ENCODE measurements around the gene IGLL5.

IGLL5 gene

GRCh38 chr22:22887621-22888503, at the start of gene IGLL5:
Gene IGLL5, plus strand, starts transcription at chr22:22887816. Its CDS starts 238 bp downstream, at chr22:22888054.
- no peak for DNase-seq (ENCODE audit: low read depth, low spot score)

GRCh38 chr22:22838148-22838786, 49.3 kb upstream of the IGLL5 start:
- DNase-seq (ENCODE audit: low read depth, low spot score) = no peak

GRCh38 chr22:22839570-22840314, 47.9 kb upstream of the IGLL5 start:
- DNase-seq (ENCODE audit: low read depth, low spot score) = no peak

DNA sequence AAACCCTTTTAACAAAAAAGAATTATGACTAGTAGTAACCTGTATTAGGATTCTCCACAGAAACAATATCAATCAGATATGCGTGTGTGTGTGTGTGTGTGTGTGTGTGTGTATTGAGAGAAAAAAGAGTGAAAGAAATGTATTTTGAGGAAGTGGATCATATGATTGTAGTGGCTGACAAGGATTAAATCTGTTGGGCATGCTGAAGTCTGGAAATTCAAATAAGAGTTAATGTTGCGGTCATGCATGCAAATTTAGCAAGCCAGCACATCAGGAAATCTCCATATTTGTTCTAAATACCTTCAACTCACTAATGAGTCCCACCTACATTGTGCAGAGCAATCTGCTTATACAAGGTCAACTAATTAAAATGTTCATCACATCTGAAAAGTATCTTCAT, 46.8 kb upstream of the IGLL5 start:
- no peak for DNase-seq (ENCODE audit: low read depth, low spot score)

- DNase-seq (ENCODE audit: low read depth, low spot score) = no peak
These were observed 46.0 kb upstream of the IGLL5 start for GRCh38 chr22:22841598-22841997.

- DNase-seq (ENCODE audit: low read depth, low spot score) = no peak
These were observed 45.5 kb upstream of the IGLL5 start for GRCh38 chr22:22842085-22842484.

DNA sequence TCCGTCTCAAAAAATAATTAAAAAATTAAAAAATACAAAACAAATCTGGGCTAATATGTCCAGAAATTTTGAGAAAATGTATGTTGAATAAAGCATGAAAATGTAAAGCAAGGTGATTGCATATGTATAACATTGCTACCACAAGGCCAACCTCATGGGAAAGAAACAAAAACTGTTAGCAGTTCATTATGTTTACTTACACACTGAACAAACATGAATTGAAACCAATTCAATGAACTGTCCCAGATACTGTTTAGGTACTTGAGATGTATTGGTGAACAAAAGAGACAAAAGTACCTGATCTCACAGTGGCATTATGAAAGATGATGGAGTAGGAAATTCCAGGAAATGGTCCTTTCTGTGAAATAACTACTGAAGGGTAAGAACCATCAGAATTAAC, 43.8 kb upstream of the IGLL5 start:
- DNase-seq (ENCODE audit: low read depth, low spot score) = no peak

DNA sequence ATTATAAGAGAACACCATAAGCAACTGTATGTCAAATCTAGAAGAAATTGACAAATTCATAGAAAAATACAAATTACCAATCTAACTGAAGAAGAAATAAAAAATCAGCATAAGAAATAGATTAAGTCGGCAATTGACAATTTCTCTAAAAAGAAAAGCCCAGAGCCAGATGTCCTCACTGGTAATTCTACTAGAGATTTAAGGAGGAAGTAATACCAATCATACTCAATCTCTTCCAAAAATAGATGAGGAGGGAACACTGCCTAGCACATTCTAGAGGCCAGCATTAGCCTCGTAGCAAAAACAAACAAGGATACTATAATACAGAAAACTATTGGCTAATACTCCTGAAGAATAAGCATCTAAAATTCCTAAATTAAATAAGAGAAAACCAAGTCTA, 40.4 kb upstream of the IGLL5 start:
- no peak for DNase-seq (ENCODE audit: low read depth, low spot score)

GRCh38 chr22:22848364-22848866, 39.2 kb upstream of the IGLL5 start:
- DNase-seq (ENCODE audit: low read depth, low spot score) = peak; percentile 78

- no peak for DNase-seq (ENCODE audit: low read depth, low spot score)
These were observed 37.7 kb upstream of the IGLL5 start for GRCh38 chr22:22849640-22850610.

- no peak for DNase-seq (ENCODE audit: low read depth, low spot score)
These were observed 35.6 kb upstream of the IGLL5 start for GRCh38 chr22:22851969-22852368.

DNA sequence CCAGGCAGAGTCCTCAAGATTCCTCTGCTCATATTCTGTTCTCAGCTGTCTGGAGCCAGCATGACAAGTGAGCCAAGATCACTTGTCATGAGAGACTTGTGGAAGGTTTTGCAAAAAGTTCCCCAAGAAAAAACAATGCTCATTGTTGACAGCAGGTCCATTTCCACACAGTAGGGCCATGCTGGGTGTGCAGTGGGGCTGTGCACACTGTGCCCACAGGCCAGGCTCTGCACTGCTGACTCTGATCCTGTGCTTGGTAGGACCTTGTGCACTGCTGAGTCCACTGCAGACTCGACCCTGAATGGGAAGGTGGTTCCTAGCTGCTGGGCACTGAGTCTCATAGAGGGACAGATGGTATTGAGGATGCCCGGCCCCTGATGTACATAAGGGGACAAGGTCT, 33.9 kb upstream of the IGLL5 start:
- DNase-seq (ENCODE audit: low read depth, low spot score) = no peak

GRCh38 chr22:22854466-22854865, 33.1 kb upstream of the IGLL5 start:
- DNase-seq (ENCODE audit: low read depth, low spot score) = no peak

DNA sequence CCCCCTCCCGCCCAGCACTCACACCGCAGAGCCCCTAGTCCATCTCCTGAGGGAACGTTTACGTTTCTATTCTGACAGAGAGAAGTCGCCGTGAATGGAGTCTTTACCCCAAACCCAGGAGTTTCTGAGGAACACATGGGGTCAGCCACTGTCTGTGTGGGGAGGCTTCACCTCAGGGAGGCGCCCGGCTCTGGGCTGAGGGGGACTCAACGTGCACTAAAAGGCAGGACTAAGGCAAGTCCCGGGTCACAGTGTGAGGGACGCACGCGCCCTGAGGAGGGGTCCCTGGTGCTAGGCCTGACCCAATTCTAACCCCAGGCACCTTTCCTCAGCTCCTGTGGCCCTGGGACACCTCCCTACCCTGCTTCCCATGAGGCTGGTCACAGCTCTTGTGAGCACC, 32.5 kb upstream of the IGLL5 start:
- DNase-seq (ENCODE audit: low read depth, low spot score) = no peak

DNA sequence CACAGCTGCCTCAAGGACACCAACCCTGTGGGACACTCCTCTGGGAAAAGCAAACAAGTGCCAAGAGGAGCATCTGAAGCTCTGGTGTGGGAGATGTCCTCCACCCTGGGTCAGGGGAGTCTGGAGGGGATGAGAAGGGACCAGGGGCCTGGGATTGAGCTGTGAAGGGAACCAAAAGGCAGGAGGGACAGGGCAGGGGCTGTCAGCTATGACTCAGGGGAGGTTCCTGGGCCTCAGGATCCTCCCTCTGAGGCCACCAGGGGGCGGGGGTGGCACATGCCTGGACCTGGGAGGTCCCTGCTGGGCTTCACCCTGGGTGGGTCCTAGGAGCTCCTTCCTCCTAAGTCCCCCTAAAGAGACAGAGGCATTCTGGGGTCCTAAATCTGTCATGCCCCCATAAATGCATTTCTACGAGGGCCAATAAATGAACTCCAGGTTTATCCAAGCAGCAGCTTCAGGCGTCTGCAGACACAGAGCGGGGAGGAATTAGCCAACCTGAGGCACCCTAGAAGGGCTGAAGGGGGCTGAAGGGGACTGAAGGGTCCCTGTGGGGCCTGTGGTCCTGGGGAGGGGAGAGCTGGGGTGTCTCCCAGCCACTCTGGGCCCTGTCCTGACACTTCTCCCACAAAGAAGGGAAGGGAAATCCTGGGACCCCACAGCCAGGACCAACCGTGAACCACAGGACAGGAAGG, 31.9 kb upstream of the IGLL5 start:
- DNase-seq (ENCODE audit: low read depth, low spot score) = peak; percentile 61

DNA sequence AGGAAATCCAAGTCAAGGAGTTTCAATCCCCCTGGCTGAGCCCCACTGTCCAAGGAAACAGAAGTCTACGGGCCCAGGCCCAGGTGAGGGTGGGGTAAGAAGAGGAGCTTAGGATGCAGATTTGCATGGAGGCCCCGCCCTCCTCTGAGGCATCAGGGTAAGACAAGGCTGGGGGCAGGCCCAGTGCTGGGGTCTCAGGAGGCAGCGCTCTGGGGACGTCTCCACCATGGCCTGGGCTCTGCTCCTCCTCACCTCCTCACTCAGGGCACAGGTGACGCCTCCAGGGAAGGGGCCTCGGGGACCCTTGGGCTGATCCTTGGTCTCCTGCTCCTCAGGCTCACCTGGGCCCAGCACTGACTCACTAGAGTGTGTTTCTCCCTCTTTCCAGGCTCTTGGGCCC, 31.3 kb upstream of the IGLL5 start:
- DNase-seq (ENCODE audit: low read depth, low spot score) = no peak

DNA sequence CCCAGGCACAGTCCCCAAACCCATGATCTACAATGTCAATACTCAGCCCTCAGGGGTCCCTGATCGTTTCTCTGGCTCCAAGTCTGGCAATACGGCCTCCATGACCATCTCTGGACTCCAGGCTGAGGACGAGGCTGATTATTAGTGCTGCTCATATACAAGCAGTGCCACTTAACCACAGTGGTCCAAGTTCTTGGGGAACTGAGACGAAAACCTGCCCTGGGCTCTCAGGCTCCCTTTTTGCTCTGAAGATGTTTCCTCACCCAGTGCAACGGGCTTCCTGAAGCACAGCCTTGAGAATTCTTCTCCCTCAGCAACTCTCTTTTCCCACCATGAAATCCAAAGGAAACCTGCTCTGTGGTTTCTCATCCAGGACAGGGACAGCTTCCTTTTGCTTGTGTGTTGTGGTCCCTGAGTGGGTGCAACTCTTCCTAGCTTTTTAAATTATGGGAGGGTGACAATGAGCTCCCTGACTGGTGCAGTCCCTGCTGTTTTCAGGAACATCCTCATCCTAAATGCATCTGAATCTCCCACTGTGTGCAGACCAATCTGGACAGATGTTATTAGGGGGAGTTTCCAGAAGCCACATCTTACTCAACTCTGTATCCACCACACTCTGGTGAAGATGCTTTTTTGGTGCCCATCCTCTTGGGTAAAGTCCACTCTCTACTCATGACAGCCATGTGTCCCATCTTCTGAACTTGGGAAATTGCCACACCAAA, 30.6 kb upstream of the IGLL5 start:
- DNase-seq (ENCODE audit: low read depth, low spot score) = no peak

- DNase-seq (ENCODE audit: low read depth, low spot score) = no peak
These were observed 29.7 kb upstream of the IGLL5 start for GRCh38 chr22:22857607-22858558.

DNA sequence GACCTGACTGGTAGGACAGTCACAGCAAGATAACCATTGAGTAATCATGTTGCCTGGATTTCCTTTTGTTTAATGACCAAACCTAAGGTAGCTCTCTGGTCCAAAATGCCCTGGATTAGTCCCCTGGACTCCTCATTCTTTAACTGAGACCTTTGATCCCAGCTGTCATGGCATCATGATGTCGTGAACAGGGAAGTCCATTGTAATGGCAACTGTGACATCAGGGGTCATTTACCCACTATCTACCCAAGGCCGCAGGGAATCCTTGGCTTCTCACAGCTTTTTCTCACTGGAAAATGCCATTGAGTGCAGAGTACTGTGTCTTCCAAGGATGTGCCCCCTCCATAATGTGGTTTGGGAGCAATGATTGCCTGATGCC, 29.1 kb upstream of the IGLL5 start:
- no peak for DNase-seq (ENCODE audit: low read depth, low spot score)
